Right cardiac atrium (tissue), 5 donors: ENCODE results near the gene FRY. TPM values are rescaled to one million over a fixed set of nuclear protein-coding genes. Genes with fewer than 3 reads are reported as not detected.

Experiments used
- ATAC-seq, 2 donors: fragments of 200-7000 bp; cut with Tn5 transposase; one replicate each; pipeline versions ENCODE4 v1.8.0 to v1.9.1; 2020; ENCODE audit warnings: moderate library complexity in 2 of 2, mild to moderate bottlenecking in 1 of 2
- DNase-seq, 3 donors: peaks; one replicate each; pipeline ENCODE4 v3.0.0-alpha.2; 2020
- H3K27ac ChIP-seq: one replicate; pipeline ENCODE4 v1.5.1; 2013; ENCODE audit warnings: mild to moderate bottlenecking, low read length, control low read depth, moderate library complexity
- H3K27me3 ChIP-seq: one replicate; pipeline ENCODE4 v1.6.1; 2013; ENCODE audit not compliant: control insufficient read depth, insufficient read depth
- H3K4me1 ChIP-seq: one replicate; pipeline ENCODE4 v1.6.1; 2013; ENCODE audit warnings: low read length; ENCODE audit not compliant: control insufficient read depth, insufficient read depth
- H3K4me3 ChIP-seq: one replicate; pipeline ENCODE4 v1.5.1; 2013; ENCODE audit warnings: low read length, control low read depth
- H3K9me3 ChIP-seq: one replicate; pipeline ENCODE4 v1.6.1; 2013; ENCODE audit warnings: low read length; ENCODE audit not compliant: control insufficient read depth
- WGBS: extraction: QIAGEN DNeasy Blood & Tissue Kit; methylation state at CpG from one replicate; pipeline ENCODE4 v1.1.7; 2013; 5-methylcytosine and 5-hydroxymethylcytosine counted together
- intact Hi-C, 4 donors: fragments of 100-400 bp; cut with DNase I; formaldehyde crosslinking; loops; one replicate each; pipeline versions ENCODE4 v1.11.0 to v1.14.0; 2022 to 2023
- polyA plus RNA-seq: library from polyadenylated mRNA; stranded (reverse); fragments of 200-250 nt; gene quantifications from one replicate; pipeline ENCODE4 v1.2.3, GENCODE V29; 2013
- total RNA-seq, 4 donors: library from RNA; stranded (reverse); fragmentation: NEBNext Ultra II Directional; extraction: Animal tissue kit (Norgen Biotek cat#: 25700); gene quantifications; one replicate each; pipeline ENCODE4 v1.2.1, GENCODE V29; 2021
- donor health status: healthy with polysubstance abuse.
- donor health status: DM: no; HTN: yes; CAD: no.
- donor health status: DM: no; HTN: no; CAD: no.
- donor health status: DM: no; HTN: yes; CAD: no; lungs with severe emphysema.
- donor health status: DM: yes; HTN: yes; CAD: no.

FRY gene
- total and polyA plus RNA-seq, 5 donors: 29.0 to 139 (median 113) TPM

GRCh38 chr13:32320528-32320927 lies 289.0 kb downstream of the FRY start:
- Histone ChIP-seq H3K4me3 (no peak overlapping the region), H3K4me1 (no peaks in the 10 kb centered on the region), H3K9me3 (no peaks in the 10 kb centered on the region), H3K27me3 (no peaks in the 10 kb centered on the region), H3K27ac (no peak overlapping the region)
- DNase-seq (no peak), ATAC-seq (no peak)
- WGBS: 86% methylated on average over 4 of the region's 4 CpGs
- intact Hi-C loops: no loop called here

GRCh38 chr13:32323912-32324311 lies 292.3 kb downstream of the FRY start:
- no peak for ATAC-seq

GRCh38 chr13:32330441-32330840 lies 298.9 kb downstream of the FRY start:
- no peak for ATAC-seq
- 90% methylated on average over 2 of the region's 2 CpGs for WGBS
- DNase-seq: no peak
- Histone ChIP-seq H3K27ac (no peak overlapping the region), H3K4me3 (no peak overlapping the region), H3K27me3 (no peaks in the 10 kb centered on the region), H3K9me3 (no peaks in the 10 kb centered on the region), H3K4me1 (no peaks in the 10 kb centered on the region)
- intact Hi-C loops: no loop called here

More at GRCh38 chr13:32323912-32324311, 292.3 kb downstream of the FRY start:
- no peak overlapping the region for H3K27ac ChIP-seq
- H3K9me3 ChIP-seq: no peaks in the 10 kb centered on the region
- no peak overlapping the region for H3K4me3 ChIP-seq
- no peaks in the 10 kb centered on the region for H3K4me1 ChIP-seq
- intact Hi-C loops: no loop called here
- no peak for DNase-seq
- H3K27me3 ChIP-seq: no peaks in the 10 kb centered on the region

GRCh38 chr13:32334671-32335070 lies 303.1 kb downstream of the FRY start:
- Histone ChIP-seq H3K4me3 (no peak overlapping the region), H3K4me1 (no peaks in the 10 kb centered on the region), H3K27ac (no peak overlapping the region), H3K27me3 (no peaks in the 10 kb centered on the region), H3K9me3 (no peaks in the 10 kb centered on the region)
- intact Hi-C loops: no loop called here
- DNase-seq (no peak), ATAC-seq (no peak)
- WGBS: 87% methylated on average over 2 of the region's 2 CpGs

DNA sequence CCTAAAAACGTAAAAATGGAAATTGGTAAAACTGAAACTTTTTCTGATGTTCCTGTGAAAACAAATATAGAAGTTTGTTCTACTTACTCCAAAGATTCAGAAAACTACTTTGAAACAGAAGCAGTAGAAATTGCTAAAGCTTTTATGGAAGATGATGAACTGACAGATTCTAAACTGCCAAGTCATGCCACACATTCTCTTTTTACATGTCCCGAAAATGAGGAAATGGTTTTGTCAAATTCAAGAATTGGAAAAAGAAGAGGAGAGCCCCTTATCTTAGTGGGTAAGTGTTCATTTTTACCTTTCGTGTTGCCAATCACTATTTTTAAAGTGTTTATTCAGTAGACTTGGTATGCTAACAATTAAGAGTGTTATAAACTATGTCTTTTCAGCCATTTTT lies 309.3 kb downstream of the FRY start:
- WGBS: 84% methylated on average over 3 of the region's 3 CpGs
- intact Hi-C loops: no loop called here
- ATAC-seq (no peak), DNase-seq (no peak)
- Histone ChIP-seq H3K27ac (no peak overlapping the region), H3K27me3 (no peaks in the 10 kb centered on the region), H3K4me1 (no peaks in the 10 kb centered on the region), H3K4me3 (no peak overlapping the region), H3K9me3 (no peaks in the 10 kb centered on the region)

- Histone ChIP-seq H3K27ac (no peak overlapping the region), H3K4me3 (no peak overlapping the region), H3K9me3 (no peaks in the 10 kb centered on the region), H3K27me3 (no peaks in the 10 kb centered on the region), H3K4me1 (no peaks in the 10 kb centered on the region)
- WGBS: 43% methylated on average over 1 of the region's 1 CpG
- no peak for ATAC-seq
- DNase-seq: no peak
- intact Hi-C loops: no loop called here
Measured at GRCh38 chr13:32347651-32348050, 316.1 kb downstream of the FRY start.
